Adipose tissue (tissue), 3 donors: ENCODE results near the gene KIF5A. TPM values are rescaled to one million over a fixed set of nuclear protein-coding genes. Genes with fewer than 3 reads are reported as not detected.

ENCODE experiments used
- H3K27ac ChIP-seq: one replicate; pipeline ENCODE4 v1.5.1; 2013; ENCODE audit warnings: low read depth, low read length
- WGBS, 3 donors: extraction: QIAGEN DNeasy Blood & Tissue Kit; methylation state at CpG; one replicate each; pipeline ENCODE4 v1.1.7; 2013; 5-methylcytosine and 5-hydroxymethylcytosine counted together
- polyA plus RNA-seq, 3 donors: library from polyadenylated mRNA; stranded (reverse); fragments of 200-250 nt; gene quantifications; one replicate each; pipeline ENCODE4 v1.2.3, GENCODE V29; 2013
- donor health status: healthy with polysubstance abuse.
- donor health status: Bipolar disorder and iron deficiency.
- donor health status: healthy.

KIF5A gene
- polyA plus RNA-seq, 3 donors: 0.04 to 0.41 (median 0.11) TPM

DNA sequence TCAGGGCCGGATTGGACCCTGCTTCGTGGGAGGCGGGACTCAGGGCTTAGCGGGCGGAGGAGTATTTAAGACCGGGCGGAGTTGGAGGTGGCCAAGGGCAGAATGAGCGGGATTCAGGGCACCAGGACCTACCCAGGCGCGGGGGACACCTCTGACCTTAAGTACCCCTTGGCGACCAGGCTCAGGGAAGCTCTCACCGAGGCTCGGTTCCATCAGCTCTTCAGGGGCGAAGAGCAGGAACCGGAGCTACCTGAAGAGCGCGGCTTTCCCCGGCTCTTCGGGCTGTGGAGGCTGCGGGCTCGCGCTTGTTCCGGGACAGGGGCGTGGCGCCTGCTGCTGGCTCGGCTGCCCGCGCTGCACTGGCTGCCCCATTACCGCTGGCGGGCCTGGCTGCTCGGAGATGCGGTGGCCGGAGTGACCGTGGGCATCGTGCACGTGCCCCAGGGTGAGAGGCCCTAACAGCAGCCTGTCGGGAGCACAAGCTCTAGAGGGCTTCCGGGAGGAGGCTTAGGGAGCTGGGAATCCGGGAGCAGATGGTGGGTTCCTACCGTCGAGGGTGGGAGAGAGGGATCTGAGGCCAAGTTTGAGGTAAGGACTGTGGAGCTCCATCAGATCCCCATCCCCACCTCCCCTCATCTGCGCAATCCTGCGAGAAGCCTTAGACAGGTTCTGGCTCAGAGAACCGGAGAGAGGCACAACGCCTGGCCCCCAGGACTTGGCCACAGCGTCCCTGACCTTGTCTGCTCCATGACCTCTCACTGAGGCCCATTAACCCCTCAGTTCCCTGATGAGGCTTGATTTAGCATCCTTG, 69.8 kb downstream of the KIF5A start:
- 13 to 40% (median 39%) methylated on average over 35 to 46 of the region's 46 CpGs for WGBS, 3 donors
- H3K27ac ChIP-seq: no peak overlapping the region

DNA sequence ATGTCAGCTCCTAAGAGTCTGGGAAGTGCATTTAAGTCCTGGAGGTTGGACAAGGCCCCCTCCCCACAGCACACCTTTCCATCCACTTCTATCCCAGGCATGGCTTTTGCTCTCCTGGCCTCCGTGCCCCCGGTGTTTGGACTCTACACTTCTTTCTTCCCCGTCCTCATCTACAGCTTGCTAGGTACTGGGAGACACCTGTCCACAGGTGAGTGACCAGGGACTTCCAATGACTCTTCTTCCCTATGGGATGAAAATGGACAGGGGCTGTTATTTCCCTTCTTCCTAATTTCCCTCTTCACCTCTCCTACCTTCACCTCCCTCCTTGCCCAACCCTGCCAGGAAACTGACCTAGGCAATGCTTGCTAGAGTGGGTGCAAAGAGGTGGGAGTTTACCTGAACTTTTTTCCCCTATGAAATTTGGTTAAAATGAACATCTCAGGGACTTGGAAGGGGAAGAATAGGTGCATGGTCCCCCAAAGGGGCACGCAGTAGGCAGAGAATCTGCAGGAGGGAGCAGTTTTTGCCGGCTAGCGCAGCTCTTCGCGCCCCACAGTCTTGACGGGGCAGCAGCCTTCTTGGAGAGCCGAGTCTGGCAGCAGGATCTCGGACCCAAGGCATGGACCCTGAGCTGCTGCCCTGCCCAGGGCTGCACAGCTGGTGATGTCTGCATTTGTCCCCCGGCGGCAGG, 70.5 kb downstream of the KIF5A start:
- WGBS, 3 donors: 33 to 44% (median 38%) methylated on average over 13 of the region's 13 CpGs
- no peak overlapping the region for H3K27ac ChIP-seq

DNA sequence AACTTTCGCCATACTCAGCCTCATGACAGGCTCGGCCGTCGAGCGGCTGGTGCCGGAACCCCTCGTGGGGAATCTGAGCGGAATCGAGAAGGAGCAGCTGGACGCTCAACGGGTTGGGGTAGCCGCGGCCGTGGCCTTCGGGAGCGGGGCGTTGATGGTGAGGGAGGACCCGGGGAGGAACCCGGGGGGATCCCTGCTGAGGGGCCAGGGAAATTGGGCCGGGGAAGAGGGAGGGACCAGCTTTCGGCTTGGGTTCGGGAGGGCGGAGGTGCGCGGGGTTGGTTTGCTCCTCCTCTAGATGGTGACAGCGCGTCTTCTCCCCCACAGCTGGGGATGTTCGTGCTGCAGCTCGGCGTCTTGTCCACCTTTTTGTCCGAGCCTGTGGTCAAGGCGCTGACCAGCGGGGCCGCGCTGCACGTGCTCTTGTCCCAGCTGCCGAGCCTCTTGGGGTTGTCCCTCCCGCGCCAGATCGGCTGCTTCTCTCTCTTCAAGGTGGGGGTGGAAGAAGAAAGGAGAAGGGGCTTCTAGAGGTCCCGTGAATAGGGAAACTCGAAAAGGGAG, 71.2 kb downstream of the KIF5A start:
- no peak overlapping the region for H3K27ac ChIP-seq
- WGBS, 3 donors: 4 to 11% (median 4%) methylated on average over 41 to 42 of the region's 42 CpGs

DNA sequence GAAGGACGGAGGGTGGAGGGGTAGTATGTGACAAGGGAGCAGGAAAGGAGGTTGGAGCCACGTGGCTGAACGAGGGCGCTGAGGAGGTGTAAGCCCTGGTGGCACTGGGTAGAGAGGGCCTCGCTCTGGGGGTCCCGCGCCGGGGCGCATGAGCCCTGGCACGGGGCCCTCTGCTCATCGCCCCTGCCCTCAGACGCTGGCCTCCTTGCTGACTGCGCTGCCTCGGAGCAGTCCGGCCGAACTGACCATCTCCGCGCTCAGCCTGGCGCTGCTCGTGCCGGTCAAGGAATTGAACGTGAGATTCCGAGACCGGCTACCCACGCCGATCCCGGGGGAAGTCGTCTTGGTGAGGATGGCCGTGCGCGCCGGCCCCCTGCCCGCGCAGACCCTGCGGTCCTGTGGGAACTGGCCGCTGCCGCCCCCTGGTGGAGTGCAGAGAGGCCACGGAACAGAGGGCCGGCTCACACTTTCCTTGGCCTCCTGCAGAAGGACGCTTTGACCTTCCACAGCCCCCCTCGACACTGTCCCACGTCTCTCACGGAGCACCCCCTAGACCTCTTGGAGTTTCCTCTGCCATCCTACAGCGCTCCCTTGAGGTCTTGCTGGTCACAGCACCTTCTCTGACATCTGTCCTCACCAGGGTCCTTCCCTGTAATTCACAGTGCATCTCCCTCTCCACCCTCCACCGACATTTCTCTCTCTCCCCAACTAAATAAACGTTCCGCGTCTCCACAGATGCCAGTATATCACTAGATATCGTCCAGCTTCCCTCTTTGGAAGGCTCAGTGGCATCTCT, 71.9 kb downstream of the KIF5A start:
- H3K27ac ChIP-seq: no peak overlapping the region
- WGBS, 3 donors: 0 to 2% (median 2%) methylated on average over 49 of the region's 49 CpGs

DNA sequence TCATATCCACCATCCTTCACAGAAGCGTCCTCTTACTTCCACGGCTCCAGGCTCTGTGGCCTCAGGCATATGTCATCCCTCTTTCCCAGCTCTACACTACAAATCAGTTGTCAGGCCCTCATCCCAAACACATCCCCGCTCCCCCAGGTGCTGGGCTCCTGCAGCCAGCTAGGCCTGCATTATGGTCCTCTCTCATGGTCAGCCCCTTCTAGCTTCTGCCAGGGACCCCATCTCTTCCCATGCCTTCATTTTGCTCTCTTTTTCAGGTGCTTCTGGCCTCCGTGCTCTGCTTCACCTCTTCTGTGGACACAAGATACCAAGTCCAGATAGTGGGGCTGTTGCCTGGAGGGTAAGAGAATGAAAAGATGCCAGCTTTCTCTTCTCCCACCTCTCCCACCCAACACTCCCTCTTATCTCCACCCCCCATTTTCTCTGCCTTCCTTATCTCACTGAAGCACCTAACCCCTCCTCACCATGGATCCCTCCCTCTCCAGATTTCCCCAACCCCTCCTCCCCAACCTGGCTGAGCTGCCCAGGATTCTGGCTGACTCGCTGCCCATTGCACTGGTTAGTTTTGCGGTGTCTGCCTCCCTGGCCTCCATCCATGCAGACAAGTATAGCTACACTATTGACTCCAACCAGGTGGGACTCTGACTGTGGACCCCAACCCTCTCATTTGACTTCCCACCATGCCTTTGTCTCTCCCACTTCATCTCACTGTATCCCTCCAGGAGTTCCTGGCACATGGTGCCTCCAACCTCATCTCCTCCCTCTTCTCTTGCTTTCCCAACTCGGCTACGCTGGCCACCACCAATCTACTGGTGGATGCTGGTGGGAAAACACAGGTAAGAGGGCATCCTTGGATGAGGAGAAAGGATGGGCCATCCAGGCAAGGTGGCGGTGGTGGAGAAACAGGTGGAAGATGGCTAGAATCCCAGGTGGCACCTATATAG, 72.7 kb downstream of the KIF5A start:
- no peak overlapping the region for H3K27ac ChIP-seq
- WGBS, 3 donors: 74 to 85% (median 83%) methylated on average over 9 of the region's 9 CpGs

DNA sequence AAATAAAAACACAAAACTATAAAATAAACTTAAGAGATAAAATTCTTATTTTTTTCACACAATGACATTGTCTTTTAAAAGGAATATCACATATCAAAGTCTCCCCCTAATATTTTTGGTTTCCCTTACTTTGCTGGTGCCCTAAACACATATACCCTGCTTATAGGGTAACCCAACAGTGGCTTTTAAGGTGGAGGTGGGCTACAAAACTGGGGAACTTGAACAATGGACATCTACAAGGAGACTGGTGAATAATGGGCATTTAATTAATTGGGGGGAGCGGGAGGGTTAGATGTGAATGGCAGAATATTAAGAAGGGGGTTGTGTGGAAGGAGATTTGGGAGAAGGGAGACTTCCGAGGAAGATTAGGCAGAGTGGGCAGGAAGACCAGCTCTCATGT, 73.5 kb downstream of the KIF5A start:
- 59 to 71% (median 64%) methylated on average over 2 of the region's 2 CpGs for WGBS, 3 donors
- no peak overlapping the region for H3K27ac ChIP-seq

DNA sequence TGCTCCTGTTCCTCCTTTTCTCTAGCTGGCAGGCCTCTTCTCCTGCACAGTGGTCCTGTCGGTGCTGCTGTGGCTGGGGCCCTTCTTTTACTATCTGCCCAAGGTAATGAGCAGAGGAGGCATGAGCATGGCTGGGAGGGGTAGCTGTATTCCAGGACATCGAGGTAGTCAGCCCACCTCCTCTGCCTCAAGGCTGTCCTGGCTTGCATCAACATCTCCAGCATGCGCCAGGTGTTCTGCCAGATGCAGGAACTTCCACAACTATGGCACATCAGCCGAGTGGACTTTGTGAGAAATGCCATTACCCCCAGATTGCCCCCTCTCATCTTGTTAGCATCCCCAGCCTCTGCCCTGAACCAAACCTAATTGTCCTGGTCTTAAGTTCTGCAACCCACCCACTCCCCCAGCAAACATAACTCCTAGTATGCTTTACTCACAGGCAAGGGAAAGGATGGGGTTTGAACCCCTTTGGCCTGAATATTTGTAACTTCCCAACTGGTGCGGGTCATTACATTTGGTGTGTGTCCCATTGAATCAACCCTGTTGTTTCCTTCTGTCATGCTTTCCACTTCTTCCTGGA, 74.1 kb downstream of the KIF5A start:
- no peak overlapping the region for H3K27ac ChIP-seq
- WGBS, 3 donors: 58 to 69% (median 63%) methylated on average over 5 of the region's 5 CpGs

DNA sequence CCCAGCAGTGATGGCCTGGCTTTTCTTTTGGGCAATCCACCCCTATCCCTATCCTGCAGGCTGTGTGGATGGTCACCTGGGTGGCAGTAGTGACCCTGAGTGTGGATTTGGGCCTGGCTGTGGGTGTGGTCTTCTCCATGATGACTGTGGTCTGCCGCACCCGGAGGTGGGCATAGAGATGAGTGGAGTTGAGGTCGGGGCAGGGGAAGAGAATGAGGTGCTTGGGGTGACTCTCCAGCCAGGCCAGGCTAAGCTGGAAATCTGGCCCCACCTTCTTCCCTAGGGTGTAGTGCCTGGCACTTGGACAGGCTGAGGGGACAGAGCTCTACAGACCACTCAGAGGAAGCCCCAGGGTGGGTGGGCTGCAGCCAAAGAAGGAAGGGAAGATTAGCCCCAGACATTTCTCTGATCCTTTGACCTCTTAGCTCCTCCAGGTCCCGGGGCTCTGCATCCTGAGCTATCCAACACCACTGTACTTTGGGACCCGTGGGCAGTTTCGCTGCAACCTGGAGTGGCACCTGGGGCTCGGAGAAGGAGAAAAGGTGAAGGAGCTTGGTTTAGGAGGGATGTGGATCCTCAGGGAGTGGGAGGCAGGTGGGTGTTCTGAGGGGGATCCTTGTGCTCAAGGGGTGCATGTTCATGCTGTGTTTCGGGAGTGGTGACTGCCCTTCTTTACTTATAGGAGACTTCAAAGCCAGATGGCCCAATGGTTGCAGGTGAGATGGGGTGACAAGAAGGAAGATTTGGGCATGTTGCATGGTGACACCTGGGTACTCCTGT, 74.8 kb downstream of the KIF5A start:
- 72 to 84% (median 82%) methylated on average over 8 of the region's 8 CpGs for WGBS, 3 donors
- H3K27ac ChIP-seq: no peak overlapping the region

DNA sequence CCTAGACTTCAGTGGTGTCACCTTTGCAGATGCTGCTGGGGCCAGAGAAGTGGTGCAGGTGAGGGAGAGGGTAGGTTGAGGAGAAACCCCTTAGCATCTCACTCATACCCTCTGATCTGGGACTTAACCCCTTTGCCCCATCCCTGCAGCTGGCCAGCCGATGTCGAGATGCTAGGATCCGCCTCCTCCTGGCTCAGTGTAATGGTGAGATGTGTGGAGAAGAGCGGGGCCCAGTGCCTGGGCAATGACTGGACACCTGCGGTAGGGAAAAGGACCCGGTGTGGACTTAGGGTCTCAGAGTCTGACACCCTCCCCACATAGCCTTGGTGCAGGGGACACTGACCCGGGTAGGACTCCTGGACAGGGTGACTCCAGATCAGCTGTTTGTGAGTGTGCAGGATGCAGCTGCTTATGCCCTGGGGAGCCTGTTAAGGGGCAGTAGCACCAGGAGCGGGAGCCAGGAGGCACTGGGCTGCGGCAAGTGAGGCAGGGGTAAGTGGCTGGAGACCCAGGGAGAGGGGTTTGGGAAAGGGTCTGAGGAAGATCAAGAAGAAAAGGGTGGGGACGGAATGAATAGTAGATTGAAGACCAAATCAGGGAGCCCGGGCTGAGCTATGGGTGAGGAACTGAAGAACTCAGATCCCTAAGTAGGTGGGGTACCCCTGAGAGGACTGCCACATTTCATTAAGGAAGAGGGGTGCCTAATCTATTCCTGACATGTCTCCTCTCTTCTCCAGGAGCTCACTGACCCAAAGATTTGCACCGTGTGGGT, 75.6 kb downstream of the KIF5A start:
- no peak overlapping the region for H3K27ac ChIP-seq
- 71 to 82% (median 79%) methylated on average over 12 of the region's 12 CpGs for WGBS, 3 donors

DNA sequence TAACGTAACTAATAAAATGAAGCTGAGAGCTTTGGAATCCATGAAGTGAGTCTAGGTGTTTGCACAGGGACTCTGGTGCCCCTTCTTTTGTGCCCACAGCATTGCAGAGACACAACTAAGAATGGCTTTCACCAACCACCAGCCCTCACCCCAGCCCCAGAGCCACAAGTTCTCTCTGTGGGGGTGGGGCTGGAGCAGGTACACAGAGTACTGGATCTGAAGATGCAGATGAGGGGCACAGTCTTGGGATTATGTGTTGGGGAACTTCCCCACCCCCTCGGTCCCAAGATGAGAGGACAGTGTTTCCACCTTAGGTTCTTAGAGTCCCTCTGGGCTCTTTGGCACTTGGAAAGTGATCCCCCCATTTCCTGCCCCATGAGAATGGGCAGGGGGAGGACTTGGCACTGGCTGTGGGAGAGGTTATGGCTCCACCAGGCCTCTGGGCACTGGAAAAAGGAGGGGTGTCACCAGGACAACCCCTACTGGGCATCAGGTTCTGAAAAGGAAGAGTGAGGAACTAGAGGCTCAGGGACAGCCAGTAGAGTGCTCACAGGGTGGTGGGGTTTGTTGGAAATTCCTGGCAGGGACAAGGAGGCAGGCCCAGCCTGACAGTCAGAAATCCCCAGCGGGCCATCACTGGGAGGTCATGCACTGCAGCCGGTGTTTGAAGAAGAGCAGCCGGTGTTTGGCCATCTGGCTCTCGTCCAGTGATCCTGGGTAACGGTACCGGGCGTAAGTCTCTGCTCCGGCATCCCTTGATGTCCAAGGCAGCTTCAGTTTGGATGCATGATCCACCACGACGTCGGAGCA, 76.5 kb downstream of the KIF5A start:
- WGBS, 3 donors: 26 to 44% (median 41%) methylated on average over 13 of the region's 13 CpGs
- H3K27ac ChIP-seq: no peak overlapping the region

DNA sequence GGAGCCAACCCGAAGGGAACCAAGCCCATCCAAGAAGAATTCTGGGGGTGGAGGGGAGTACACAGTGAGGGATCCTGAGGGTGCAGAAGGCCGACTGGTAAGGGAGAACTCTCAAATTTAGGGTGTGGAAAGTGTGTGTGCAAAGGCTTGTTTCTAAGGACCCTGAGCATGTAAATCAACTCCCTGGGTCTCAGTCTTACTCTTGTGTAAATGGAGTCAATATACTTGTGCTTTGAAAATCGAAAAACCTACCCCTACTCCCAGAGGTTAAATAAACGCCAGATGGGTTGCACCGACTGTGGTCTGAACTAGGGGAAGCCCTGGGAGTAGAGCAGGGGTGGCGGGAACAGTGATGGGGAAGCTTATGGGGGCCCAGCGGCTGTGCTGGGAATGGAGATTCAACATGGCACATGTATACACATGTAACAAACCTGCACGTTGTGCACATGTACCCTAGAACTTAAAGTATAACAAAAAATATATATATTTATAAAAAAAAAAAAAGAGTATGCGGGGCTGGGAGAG, 77.1 kb downstream of the KIF5A start:
- WGBS, 3 donors: 20 to 28% (median 28%) methylated on average over 9 of the region's 9 CpGs
- H3K27ac ChIP-seq: no peak overlapping the region

DNA sequence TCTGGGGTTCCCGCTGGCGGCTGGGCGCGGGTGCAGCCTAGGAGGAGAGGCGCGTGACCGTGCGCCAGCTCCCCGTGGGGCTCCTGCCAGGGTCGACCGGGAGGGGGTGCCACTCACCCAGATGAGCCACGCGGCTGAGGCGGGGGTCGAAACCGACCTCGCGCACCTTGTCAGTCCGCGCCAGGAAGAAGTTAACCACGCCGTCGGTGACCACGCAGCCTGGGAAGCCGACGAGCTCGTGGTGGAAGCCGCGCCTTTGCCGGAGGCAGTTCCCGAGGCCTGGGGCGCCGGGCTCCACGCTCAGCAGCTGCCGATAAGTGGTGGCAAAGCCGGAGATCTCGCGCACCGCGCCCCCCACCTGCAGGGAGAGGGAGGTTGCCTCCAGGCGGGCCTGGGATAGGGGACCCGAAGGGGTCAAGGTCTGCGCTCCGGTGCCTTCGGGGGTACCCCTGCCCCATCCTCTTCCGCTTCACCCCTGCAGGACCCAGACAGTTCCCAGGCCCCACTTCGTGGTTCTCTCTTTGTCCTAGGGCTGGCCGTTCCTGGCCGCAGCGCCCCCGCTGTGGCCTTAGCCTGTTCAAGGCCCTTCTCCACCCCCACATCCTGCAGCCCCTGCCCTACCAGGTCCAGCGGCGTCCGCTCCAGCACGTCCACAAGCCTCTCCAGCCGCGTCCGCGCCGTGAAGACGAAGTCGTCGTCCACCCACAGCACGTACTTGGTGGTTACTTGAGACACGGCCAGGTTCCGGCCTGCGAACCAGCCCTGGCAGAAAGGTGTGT, 77.8 kb downstream of the KIF5A start:
- 12 to 25% (median 18%) methylated on average over 62 to 67 of the region's 67 CpGs for WGBS, 3 donors
- no peak overlapping the region for H3K27ac ChIP-seq

DNA sequence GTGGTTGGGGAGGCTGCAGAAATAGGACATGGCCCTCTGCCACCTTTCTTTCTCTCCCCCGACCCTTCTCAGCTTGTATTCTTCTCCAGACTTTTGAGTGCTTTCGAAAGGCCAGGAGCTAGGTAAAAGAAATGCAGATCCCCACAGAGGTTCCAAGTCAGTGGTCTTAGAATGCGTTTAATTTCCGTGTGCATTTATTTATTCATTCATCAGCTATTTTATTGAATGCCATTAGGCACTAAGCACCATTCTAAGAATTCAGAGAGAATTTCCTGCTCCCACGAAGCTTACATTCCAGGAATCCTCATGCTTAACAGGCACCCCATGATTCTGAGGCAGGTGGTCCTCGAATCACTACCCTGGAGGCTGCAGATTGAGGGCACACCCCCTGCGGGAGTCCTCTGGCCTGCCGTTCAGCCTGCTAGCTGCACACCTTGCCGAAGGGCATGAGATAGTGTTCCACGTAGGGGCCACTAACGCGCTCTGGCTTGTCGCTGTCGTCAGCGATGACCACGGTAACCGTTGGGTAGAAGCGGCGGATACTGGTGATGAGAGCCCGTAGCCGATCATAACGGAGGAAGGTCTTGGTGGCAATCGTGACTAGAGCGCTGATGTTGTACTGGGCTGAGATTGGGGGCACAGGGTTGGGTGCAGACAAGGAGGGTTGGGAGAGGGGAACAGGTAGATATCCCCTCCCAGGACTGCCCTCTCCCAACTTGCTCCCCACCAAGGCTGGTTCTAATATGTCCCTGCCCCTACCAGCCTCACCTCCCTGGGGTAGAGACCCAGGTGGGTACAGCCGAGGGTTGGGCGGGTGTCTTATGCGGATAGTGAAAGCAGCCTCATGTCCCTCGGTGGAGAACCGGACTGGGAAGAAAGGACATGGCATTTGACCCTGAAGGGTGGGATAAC, 78.7 kb downstream of the KIF5A start:
- WGBS, 3 donors: 48 to 60% (median 58%) methylated on average over 29 of the region's 29 CpGs
- H3K27ac ChIP-seq: no peak overlapping the region
